ENCODE measurements around the gene SUOX. TPM values are rescaled to one million over a fixed set of nuclear protein-coding genes. Genes with fewer than 3 reads are reported as not detected.

Gene SUOX
- total and polyA plus RNA-seq, 4 donors: 17.3 to 39.3 (median 33.0) TPM

- TF ChIP-seq REST (IDR thresholded peaks at IDR 0.05) (no peak), NR2F2 (IDR thresholded peaks at IDR 0.05) (no peak), SP1 (IDR thresholded peaks at IDR 0.05) (peak; percentile 67), RAD21 (IDR thresholded peaks at IDR 0.05) (peak in 1 of 2 donors; percentile 14)
These were observed 1.7 kb upstream of the SUOX start (continued) for GRCh38 chr12:55995366-55995765.

GRCh38 chr12:55996201-55996714, 818 bp upstream of the SUOX start:
- WGBS: 16% methylated on average over 14 of the region's 14 CpGs
- Histone ChIP-seq H3K27ac (ENCODE audit: low read depth in 1 of 2, low read length in 2 of 2) (peak overlapping the region; percentile 82 to 89), H3K4me3 (ENCODE audit: low read depth in 1 of 3, low read length in 3 of 3) (peak overlapping the region; percentile 58 to 92 (median 87)), H3K36me3 (ENCODE audit: control insufficient read depth in 4 of 4, insufficient read depth in 3 of 4, low read depth in 1 of 4, low read length in 3 of 4) (peaks cover 11 to 27% (median 24%) of the 10 kb centered on the region in 4 donors), H3K9ac (ENCODE audit: low read depth in 1 of 2, low read length in 2 of 2) (peak overlapping the region; percentile 15 to 66), H3K9me3 (ENCODE audit: control insufficient read depth in 4 of 4, low read length in 3 of 4) (no peaks in the 10 kb centered on the region), H3K4me1 (ENCODE audit: control insufficient read depth in 4 of 4, insufficient read depth in 4 of 4, low read length in 3 of 4) (peaks cover 4 to 35% (median 26%) of the 10 kb centered on the region in 4 donors), H3K27me3 (ENCODE audit: control insufficient read depth in 4 of 4, insufficient read depth in 4 of 4, low read length in 3 of 4) (no peaks in the 10 kb centered on the region)
- peak; percentile 67 for DNase-seq (ENCODE audit: low spot score)
- peak; percentile 92 for TF ChIP-seq CTCF (IDR thresholded peaks at IDR 0.05; ENCODE audit: low read depth, low read length, missing input control)
- TF ChIP-seq REST (IDR thresholded peaks at IDR 0.05): no peak
- TF ChIP-seq RAD21 (IDR thresholded peaks at IDR 0.05): peak; percentile 90 to 91
- TF ChIP-seq FOXA1 (IDR thresholded peaks at IDR 0.05): no peak
- no peak for TF ChIP-seq GABPA (IDR thresholded peaks at IDR 0.05 in 1 of 2, conservative IDR thresholded peaks at IDR 0.05 in 1 of 2)

- no peaks in the 10 kb centered on the region for H3K27me3 ChIP-seq (ENCODE audit: control insufficient read depth in 4 of 4, insufficient read depth in 4 of 4, low read length in 3 of 4)
- peak overlapping the region; percentile 58 to 92 (median 87) for H3K4me3 ChIP-seq (ENCODE audit: low read depth in 1 of 3, low read length in 3 of 3)
- peaks cover 8 to 17% (median 15%) of the 10 kb centered on the region in 4 donors for H3K36me3 ChIP-seq (ENCODE audit: control insufficient read depth in 4 of 4, insufficient read depth in 3 of 4, low read depth in 1 of 4, low read length in 3 of 4)
- H3K27ac ChIP-seq (ENCODE audit: low read depth in 1 of 2, low read length in 2 of 2): peak overlapping the region; percentile 77 to 89
- peaks cover 7 to 44% (median 36%) of the 10 kb centered on the region in 4 donors for H3K4me1 ChIP-seq (ENCODE audit: control insufficient read depth in 4 of 4, insufficient read depth in 4 of 4, low read length in 3 of 4)
- WGBS: 4% methylated on average over 5 of the region's 5 CpGs
- H3K9me3 ChIP-seq (ENCODE audit: control insufficient read depth in 4 of 4, low read length in 3 of 4): no peaks in the 10 kb centered on the region
- H3K9ac ChIP-seq (ENCODE audit: low read depth in 1 of 2, low read length in 2 of 2): peak overlapping the region; percentile 34 to 78
- no peak for DNase-seq (ENCODE audit: low spot score)
- TF ChIP-seq ATF3 (IDR thresholded peaks at IDR 0.05): no peak
- TF ChIP-seq REST (IDR thresholded peaks at IDR 0.05): no peak
- no peak for TF ChIP-seq HNF4G (IDR thresholded peaks at IDR 0.05)
- TF ChIP-seq RXRA (IDR thresholded peaks at IDR 0.05): no peak
- TF ChIP-seq FOXA2 (IDR thresholded peaks at IDR 0.05): no peak
- TF ChIP-seq EGR1 (IDR thresholded peaks at IDR 0.05; ENCODE audit: low read depth in 2 of 2): no peak
- TF ChIP-seq CTCF (IDR thresholded peaks at IDR 0.05; ENCODE audit: low read depth, low read length, missing input control): no peak
- TF ChIP-seq NR2F2 (IDR thresholded peaks at IDR 0.05): no peak
- TF ChIP-seq YY1 (IDR thresholded peaks at IDR 0.05): no peak
- TF ChIP-seq FOXA1 (IDR thresholded peaks at IDR 0.05): no peak
- no peak for TF ChIP-seq TAF1 (conservative IDR thresholded peaks at IDR 0.05)
These were observed 421 bp downstream of the SUOX start for GRCh38 chr12:55997535-55997859.

Measured in liver (tissue), 9 donors.